HEK293T (cell line): ENCODE data around the gene KIF26B.
"Not testable (repeated sequence)": the region's sequence is repeated elsewhere in the genome, so short reads cannot be mapped to it uniquely, and the experiment has no call there.

Experiments used
- CTCF ChIA-PET: fragments of 350-600 bp; formaldehyde crosslinking; extraction: SDS; loops from one replicate; lab custom pipeline; 2021; ENCODE audit warnings: antibody characterized with exemption, inconsistent platforms; lab: Yijun Ruan, JAX
- POLR2A ChIA-PET: fragments of 350-600 bp; formaldehyde crosslinking; extraction: SDS; loops from one replicate; lab custom pipeline; 2020; ENCODE audit warnings: antibody characterized with exemption, inconsistent platforms; lab: Yijun Ruan, JAX
- DNase-seq: peaks from one replicate; pipeline ENCODE4 v3.0.0; 2012; ENCODE audit warnings: mixed read lengths; ENCODE audit errors: extremely low spot score
- ARNT ChIP-seq: fragments of 450-650 bp; IDR thresholded peaks from 2 replicates; pipeline ENCODE4 v1.6.1; 2017; ENCODE audit warnings: mild to moderate bottlenecking
- BHLHE40 ChIP-seq: fragments of 450-650 bp; IDR thresholded peaks from 2 replicates; pipeline ENCODE4 v1.6.1; 2016; ENCODE audit warnings: mild to moderate bottlenecking, moderate library complexity, borderline replicate concordance
- CTBP1 ChIP-seq: fragments of 450-650 bp; IDR thresholded peaks from 2 replicates; pipeline ENCODE4 v1.6.1; 2016; ENCODE audit warnings: borderline replicate concordance
- ELF4 ChIP-seq: fragments of 450-650 bp; IDR thresholded peaks from 2 replicates; pipeline ENCODE4 v1.6.1; 2017; ENCODE audit warnings: antibody characterized with exemption
- FOXA1 ChIP-seq: fragments of 450-650 bp; IDR thresholded peaks from 2 replicates; pipeline ENCODE4 v1.6.1; 2016; ENCODE audit warnings: mild to moderate bottlenecking
- FOXK2 ChIP-seq: fragments of 450-650 bp; IDR thresholded peaks from 2 replicates; pipeline ENCODE4 v1.6.1; 2016; ENCODE audit warnings: mild to moderate bottlenecking
- FOXM1 ChIP-seq: fragments of 450-650 bp; IDR thresholded peaks from 2 replicates; pipeline ENCODE4 v1.6.1; 2017; ENCODE audit warnings: mild to moderate bottlenecking, borderline replicate concordance
- HDGF ChIP-seq: fragments of 450-650 bp; IDR thresholded peaks from 2 replicates; pipeline ENCODE4 v1.6.1; 2017; ENCODE audit warnings: antibody characterized with exemption, borderline replicate concordance
- L3MBTL2 ChIP-seq: fragments of 450-650 bp; conservative IDR thresholded peaks from 2 replicates; pipeline ENCODE4 v1.6.1; 2016; ENCODE audit warnings: mild to moderate bottlenecking
- LEF1 ChIP-seq: fragments of 450-650 bp; IDR thresholded peaks from 2 replicates; pipeline ENCODE4 v1.6.1; 2017; ENCODE audit warnings: mild to moderate bottlenecking, borderline replicate concordance
- NFRKB ChIP-seq: fragments of 450-650 bp; IDR thresholded peaks from 2 replicates; pipeline ENCODE4 v1.6.1; 2016; ENCODE audit warnings: mild to moderate bottlenecking, moderate library complexity
- SP1 ChIP-seq: fragments of 450-650 bp; IDR thresholded peaks from 2 replicates; pipeline ENCODE4 v1.6.1; 2017
- SUZ12 ChIP-seq: fragments of 450-650 bp; IDR thresholded peaks from 2 replicates; pipeline ENCODE4 v1.6.1; 2016; ENCODE audit warnings: mild to moderate bottlenecking
- TARDBP ChIP-seq: fragments of 450-650 bp; IDR thresholded peaks from 2 replicates; pipeline ENCODE4 v1.6.1; 2016
- ZNF384 ChIP-seq: fragments of 450-650 bp; IDR thresholded peaks from 2 replicates; pipeline ENCODE4 v1.6.1; 2016
- TF ChIP-seq, protein P1 (sequence below): fragments of 450-650 bp; IDR thresholded peaks from 2 replicates; pipeline ENCODE4 v1.6.1; 2016

Gene KIF26B

GRCh38 chr1:245330951-245331350 lies 176.2 kb downstream of the KIF26B start:
- CTCF ChIA-PET, result no interaction called here
- TF ChIP-seq BHLHE40 (no peak), ARNT (no peak)
- POLR2A ChIA-PET, result no interaction called here
- no peak for DNase-seq

- TF ChIP-seq L3MBTL2, result no peak
- no peak for TF ChIP-seq LEF1
- TF ChIP-seq FOXA1, result no peak
- no peak for TF ChIP-seq TARDBP
- no peak for TF ChIP-seq HDGF
- TF ChIP-seq FOXM1, result no peak
- TF ChIP-seq, protein P1, sequence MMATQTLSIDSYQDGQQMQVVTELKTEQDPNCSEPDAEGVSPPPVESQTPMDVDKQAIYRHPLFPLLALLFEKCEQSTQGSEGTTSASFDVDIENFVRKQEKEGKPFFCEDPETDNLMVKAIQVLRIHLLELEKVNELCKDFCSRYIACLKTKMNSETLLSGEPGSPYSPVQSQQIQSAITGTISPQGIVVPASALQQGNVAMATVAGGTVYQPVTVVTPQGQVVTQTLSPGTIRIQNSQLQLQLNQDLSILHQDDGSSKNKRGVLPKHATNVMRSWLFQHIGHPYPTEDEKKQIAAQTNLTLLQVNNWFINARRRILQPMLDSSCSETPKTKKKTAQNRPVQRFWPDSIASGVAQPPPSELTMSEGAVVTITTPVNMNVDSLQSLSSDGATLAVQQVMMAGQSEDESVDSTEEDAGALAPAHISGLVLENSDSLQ, result no peak
- POLR2A ChIA-PET, result no interaction called here
- DNase-seq, result no peak
- CTCF ChIA-PET, result no interaction called here
Measured at GRCh38 chr1:245332085-245332484, 177.3 kb downstream of the KIF26B start.

DNA sequence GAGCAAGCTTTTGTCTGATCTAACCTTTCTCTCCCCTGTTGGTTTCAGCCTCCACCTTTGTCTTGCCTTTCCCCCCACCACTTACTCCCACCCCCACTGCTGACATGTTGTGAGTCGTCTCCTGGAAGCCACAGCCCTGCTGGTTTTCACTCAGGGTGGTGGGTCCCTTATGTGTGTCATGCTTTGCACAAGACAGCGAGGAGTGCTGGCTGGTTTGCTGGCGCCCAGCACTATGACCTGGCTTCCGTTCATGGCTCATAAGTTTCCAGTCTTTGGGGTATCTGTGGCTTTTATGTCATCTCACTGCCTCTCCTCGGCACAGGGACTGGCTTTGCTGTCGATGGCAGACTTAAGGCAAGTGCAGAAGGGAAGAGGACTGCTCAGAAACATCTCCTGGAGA lies 177.7 kb downstream of the KIF26B start:
- POLR2A ChIA-PET, result no interaction called here
- TF ChIP-seq, protein P1, result no peak

DNA sequence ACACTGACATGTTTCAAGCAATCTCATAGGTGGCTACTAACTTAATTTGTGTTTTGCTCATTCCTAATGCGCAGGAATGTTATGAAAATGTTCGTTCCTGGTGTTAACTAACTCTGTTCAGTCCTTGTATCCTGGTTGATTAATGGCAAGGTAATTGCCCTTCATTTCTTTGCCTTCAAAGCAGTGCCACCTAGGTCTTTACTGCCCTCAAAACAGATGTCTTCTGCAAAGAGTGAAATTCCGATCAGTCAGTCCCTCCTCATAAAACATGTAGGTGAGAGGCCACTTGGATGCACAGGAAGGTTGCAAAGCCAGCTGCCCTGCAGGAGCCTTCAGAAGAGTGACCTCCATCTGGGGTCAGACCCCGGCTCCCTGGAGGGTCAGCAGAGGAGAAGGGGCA lies 179.4 kb downstream of the KIF26B start:
- POLR2A ChIA-PET, result no interaction called here
- no peak for TF ChIP-seq ELF4
- TF ChIP-seq L3MBTL2, result no peak
- no peak for TF ChIP-seq TARDBP
- TF ChIP-seq FOXA1, result no peak
- TF ChIP-seq NFRKB, result no peak
- no peak for TF ChIP-seq ZNF384
- TF ChIP-seq SP1, result no peak
- no peak for TF ChIP-seq CTBP1
- no peak for TF ChIP-seq HDGF
- no peak for TF ChIP-seq ARNT
- TF ChIP-seq, protein P1, result no peak
- TF ChIP-seq SUZ12, result no peak
- no peak for TF ChIP-seq FOXM1
- TF ChIP-seq BHLHE40, result no peak
- no peak for DNase-seq
- CTCF ChIA-PET, result no interaction called here

More for the DNA sequence above, 177.7 kb downstream of the KIF26B start:
- CTCF ChIA-PET, result no interaction called here
- no peak for DNase-seq

- ChIA-PET CTCF (no interaction called here), POLR2A (no interaction called here)
- TF ChIP-seq ARNT (no peak), FOXK2 (no peak), SUZ12 (no peak), TARDBP (no peak), ZNF384 (no peak), ELF4 (no peak), CTBP1 (no peak)
- no peak for DNase-seq
Measured at GRCh38 chr1:245334827-245335490, 180.2 kb downstream of the KIF26B start.

- CTCF ChIA-PET, DNase-seq, POLR2A ChIA-PET: not testable (repeated sequence)
Measured at GRCh38 chr1:245335684-245336083, 180.9 kb downstream of the KIF26B start.

- TF ChIP-seq SUZ12 (no peak), CTBP1 (no peak), ZNF384 (no peak), FOXK2 (no peak), TARDBP (no peak), FOXM1 (no peak), FOXA1 (no peak), L3MBTL2 (no peak), ELF4 (no peak), NFRKB (no peak), HDGF (no peak), SP1 (no peak), BHLHE40 (no peak), LEF1 (no peak), ARNT (no peak)
- TF ChIP-seq, protein P1, result no peak
- POLR2A ChIA-PET, result interaction anchor here (0.7 kb wide), 1 partner anchor 9 kb away, joined by 4 read pairs; no protein-coding TSS in a partner anchor
Measured at GRCh38 chr1:245336149-245336983, 181.6 kb downstream of the KIF26B start.

DNA sequence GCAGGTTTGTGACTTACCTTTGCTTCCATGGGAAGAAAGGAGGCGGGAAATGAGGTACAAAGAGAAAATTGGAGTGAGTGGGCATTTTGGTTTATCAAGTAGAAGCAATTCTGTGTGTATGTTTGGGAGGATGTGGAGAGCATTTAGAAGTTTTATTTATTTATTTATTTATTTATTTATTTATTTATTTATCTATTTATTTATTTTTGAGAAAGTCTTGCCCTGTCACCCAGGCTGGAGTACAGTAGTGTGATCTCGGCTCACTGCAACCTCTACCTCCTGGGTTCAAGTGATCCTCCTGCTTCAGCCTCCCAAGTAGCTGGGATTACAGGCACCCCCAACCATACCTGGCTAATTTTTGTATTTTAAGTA lies 182.2 kb downstream of the KIF26B start:
- CTCF ChIA-PET, DNase-seq: not testable (repeated sequence)
- POLR2A ChIA-PET, result interaction anchor here (0.7 kb wide), 1 partner anchor 9 kb away, joined by 4 read pairs; no protein-coding TSS in a partner anchor

More at GRCh38 chr1:245336149-245336983, 181.6 kb downstream of the KIF26B start:
- DNase-seq, result no peak
- CTCF ChIA-PET, result no interaction called here
